HUES6 (cell line): ENCODE results near the gene ANKRD34A.

Source experiments
- H3K27ac ChIP-seq: 2 replicates; pipeline ENCODE4 v1.7.0; 2013; ENCODE audit warnings: low read depth, mild to moderate bottlenecking, low read length, inconsistent platforms
- H3K27me3 ChIP-seq: 2 replicates; pipeline ENCODE4 v1.6.1; 2013; ENCODE audit warnings: low read length; ENCODE audit not compliant: control insufficient read depth, insufficient read depth
- H3K36me3 ChIP-seq: 2 replicates; pipeline ENCODE4 v1.6.1; 2013; ENCODE audit warnings: low read length; ENCODE audit not compliant: control insufficient read depth, insufficient read depth
- H3K4me1 ChIP-seq: 2 replicates; pipeline ENCODE4 v1.6.1; 2013; ENCODE audit warnings: low read length; ENCODE audit not compliant: control insufficient read depth, insufficient read depth
- H3K4me3 ChIP-seq: 2 replicates; pipeline ENCODE4 v1.5.1; 2013; ENCODE audit warnings: low read depth, low read length
- H3K9ac ChIP-seq: one replicate; pipeline ENCODE4 v1.6.1; 2013; ENCODE audit warnings: mild to moderate bottlenecking, low read length
- H3K9me3 ChIP-seq: 2 replicates; pipeline ENCODE4 v1.6.1; 2013; ENCODE audit warnings: low read depth, low read length; ENCODE audit not compliant: control insufficient read depth, insufficient read depth

The ANKRD34A gene

DNA sequence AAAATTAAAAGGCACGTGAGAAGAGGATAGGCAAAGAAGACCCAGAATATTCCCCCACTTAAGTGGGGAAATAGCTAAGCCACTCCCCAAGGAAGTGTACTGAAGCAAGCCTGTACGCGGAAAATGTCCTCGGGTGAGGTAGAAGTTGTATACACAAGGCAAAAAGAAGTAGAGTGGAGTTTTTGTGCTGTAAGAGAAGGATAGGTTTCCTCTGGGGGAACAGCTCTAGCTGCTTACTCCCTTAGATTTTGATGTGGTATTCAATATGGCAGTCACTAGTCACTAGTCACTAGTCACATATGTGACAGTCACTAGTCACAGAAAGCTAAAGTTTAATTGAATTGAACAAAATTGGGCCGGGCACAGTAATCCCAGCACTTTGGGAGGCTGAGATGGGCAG, 24.4 kb upstream of the ANKRD34A start:
- Histone ChIP-seq H3K9me3 (no peaks in the 10 kb centered on the region), H3K27ac (no peak overlapping the region), H3K9ac (no peak overlapping the region), H3K4me3 (no peak overlapping the region), H3K27me3 (no peaks in the 10 kb centered on the region), H3K4me1 (peaks cover 29% of the 10 kb centered on the region), H3K36me3 (peaks cover 14% of the 10 kb centered on the region)

DNA sequence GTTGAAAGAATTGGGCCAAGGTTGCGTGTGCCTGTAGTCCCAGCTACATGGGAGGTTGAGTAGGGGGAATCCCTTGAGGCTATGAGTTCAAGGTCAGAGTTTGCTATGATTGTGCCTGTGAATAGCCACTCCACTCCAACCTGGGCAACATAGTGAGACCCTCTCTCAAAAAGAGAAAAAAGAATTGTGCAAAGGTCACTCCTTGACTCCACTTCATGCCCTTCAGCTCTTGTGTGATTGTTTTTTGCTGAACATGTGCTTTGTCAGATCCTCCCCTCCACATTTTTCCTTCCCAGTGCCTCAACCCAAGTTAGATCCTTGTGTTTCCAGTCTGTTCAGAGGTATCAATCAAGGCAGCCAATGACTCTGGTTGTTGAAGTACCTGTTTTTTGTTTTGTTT, 23.6 kb upstream of the ANKRD34A start:
- Histone ChIP-seq H3K4me3 (no peak overlapping the region), H3K9ac (no peak overlapping the region), H3K27me3 (no peaks in the 10 kb centered on the region), H3K27ac (no peak overlapping the region), H3K4me1 (peaks cover 26% of the 10 kb centered on the region), H3K36me3 (peaks cover 5% of the 10 kb centered on the region), H3K9me3 (no peaks in the 10 kb centered on the region)

DNA sequence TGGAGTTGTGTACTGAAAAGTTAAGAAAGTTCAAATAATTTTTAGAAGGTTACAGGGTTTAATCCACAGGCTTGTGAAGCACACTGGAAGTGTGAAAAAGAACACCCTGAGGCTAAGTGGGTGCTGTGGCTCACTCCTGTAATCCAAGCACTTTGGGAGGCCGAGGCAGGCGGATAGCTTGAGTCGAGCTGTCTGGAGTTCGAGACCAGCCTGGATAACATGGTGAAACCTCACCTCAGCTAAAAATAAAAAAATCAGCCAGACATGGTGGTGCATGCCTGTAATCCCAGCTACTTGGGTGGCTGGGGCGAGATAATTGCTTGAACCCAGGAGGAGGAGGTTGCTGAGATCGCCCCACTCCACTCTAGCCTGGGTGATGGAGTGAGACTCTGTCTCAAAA, 22.2 kb upstream of the ANKRD34A start:
- peaks cover 31% of the 10 kb centered on the region for H3K4me1 ChIP-seq
- no peak overlapping the region for H3K27ac ChIP-seq
- no peak overlapping the region for H3K4me3 ChIP-seq
- no peak overlapping the region for H3K9ac ChIP-seq
- H3K36me3 ChIP-seq = no peaks in the 10 kb centered on the region
- H3K27me3 ChIP-seq = no peaks in the 10 kb centered on the region
- H3K9me3 ChIP-seq = no peaks in the 10 kb centered on the region

GRCh38 chr1:145985502-145986439, 21.4 kb upstream of the ANKRD34A start:
- no peak overlapping the region for H3K4me3 ChIP-seq
- peak overlapping the region; percentile 49 for H3K9ac ChIP-seq
- H3K4me1 ChIP-seq = peaks cover 30% of the 10 kb centered on the region
- no peaks in the 10 kb centered on the region for H3K27me3 ChIP-seq
- H3K9me3 ChIP-seq = no peaks in the 10 kb centered on the region
- no peaks in the 10 kb centered on the region for H3K36me3 ChIP-seq
- H3K27ac ChIP-seq = peak overlapping the region; percentile 36; the same call in 1 of the 2 replicates

DNA sequence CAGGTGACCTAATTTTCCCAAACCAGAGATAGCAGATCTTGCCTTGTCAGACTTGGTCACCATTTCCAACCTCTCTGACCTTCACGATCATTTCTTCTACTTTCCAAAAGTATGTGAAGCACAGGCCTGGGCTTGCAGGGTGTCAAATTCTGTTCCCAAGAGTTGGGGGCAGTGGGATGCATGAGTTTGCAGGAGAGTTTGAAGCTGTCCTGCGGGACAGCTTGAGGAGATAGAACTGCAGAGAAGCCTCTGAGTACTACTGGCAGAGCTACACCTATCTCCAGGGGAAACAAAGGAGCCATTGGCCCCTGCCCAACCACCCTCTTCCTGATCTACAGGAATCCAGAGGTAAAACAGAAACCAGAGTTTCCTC, 20.7 kb upstream of the ANKRD34A start:
- peaks cover 29% of the 10 kb centered on the region for H3K4me1 ChIP-seq
- no peaks in the 10 kb centered on the region for H3K9me3 ChIP-seq
- peak overlapping the region; percentile 49 for H3K9ac ChIP-seq
- no peak overlapping the region for H3K4me3 ChIP-seq
- H3K27me3 ChIP-seq = no peaks in the 10 kb centered on the region
- H3K27ac ChIP-seq = peak overlapping the region; percentile 36; the same call in 1 of the 2 replicates
- H3K36me3 ChIP-seq = no peaks in the 10 kb centered on the region

DNA sequence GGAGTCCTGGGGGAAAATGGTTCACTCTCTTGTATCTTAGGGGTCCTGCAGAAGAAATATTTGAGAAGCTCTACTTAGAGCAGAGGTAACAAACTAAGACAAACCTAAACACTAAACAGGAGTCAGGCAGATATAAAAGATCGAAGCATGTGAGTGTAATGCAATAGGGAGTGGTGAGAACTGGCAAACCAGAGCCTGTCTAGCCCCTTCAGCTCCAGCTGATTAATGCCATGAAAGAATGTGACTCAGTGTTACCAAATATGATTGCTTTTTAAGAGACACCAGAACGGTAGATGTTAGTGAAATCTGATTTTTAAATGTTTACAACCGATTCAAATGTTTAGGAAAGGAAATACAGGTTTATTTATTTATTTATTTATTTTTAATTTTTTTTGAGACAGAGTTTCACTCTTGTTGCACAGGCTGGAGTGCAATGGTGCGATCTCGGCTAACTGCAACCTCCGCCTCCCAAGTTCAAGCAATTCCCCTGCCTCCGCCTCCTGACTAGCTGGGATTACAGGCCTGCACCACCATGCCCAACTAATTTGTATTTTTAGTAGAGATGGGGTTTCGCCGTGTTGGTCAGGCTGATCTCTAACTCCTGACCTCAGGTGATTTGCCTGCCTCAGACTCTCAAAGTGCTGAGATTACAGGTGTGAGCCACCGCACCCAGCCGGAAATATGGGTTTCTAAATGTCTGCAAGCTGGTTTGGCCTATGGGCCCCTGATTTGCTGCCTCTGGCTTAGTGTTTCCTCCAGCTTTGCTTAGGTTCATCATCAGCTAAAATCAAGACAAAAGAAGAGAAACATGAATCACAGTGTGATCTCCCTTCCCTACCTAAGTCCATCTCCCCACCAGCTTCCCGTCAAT, 19.8 kb upstream of the ANKRD34A start:
- Histone ChIP-seq H3K4me1 (peaks cover 36% of the 10 kb centered on the region), H3K9ac (no peak overlapping the region), H3K36me3 (no peaks in the 10 kb centered on the region), H3K9me3 (no peaks in the 10 kb centered on the region), H3K4me3 (no peak overlapping the region), H3K27ac (no peak overlapping the region), H3K27me3 (no peaks in the 10 kb centered on the region)

GRCh38 chr1:145983206-145983675, 18.9 kb upstream of the ANKRD34A start:
- Histone ChIP-seq H3K9ac (no peak overlapping the region), H3K4me3 (no peak overlapping the region)

DNA sequence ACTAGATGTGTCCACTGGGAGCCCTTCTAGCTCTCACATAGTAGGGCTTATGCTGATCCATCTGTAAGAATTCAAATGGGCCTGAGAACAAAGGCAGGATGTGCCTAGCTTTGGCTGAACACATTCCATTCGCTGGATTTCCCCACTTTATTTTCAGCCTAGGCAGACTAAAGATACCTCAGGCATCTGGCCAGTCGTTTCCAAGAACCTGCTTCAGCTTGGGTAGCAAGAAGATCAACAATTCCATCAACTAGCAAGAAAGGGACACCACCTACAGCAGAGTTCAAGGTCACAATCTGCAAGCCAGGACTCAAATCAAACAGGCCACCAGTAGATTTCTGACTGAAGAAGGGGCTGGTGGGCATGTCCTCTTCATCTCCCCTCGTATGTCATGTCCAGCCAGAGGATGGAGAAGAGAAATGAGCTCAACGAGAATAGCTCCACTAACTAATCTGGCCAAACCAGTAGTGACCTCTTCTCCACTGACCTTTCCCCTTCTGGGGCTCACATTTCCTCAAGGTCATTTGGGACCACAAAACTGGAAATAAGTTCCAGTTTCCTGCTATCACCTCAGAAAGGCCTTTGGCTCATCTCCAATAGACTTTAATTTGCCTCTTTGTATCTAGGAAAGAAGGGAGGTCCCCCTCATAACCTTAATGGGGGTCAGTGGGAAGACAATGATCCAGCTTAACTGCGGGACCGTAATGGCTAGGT, 17.8 kb upstream of the ANKRD34A start:
- peaks cover 55% of the 10 kb centered on the region for H3K4me1 ChIP-seq

More at GRCh38 chr1:145983206-145983675, 18.9 kb upstream of the ANKRD34A start:
- Histone ChIP-seq H3K27me3 (no peaks in the 10 kb centered on the region), H3K36me3 (no peaks in the 10 kb centered on the region), H3K4me1 (peaks cover 46% of the 10 kb centered on the region), H3K9me3 (no peaks in the 10 kb centered on the region), H3K27ac (no peak overlapping the region)

DNA sequence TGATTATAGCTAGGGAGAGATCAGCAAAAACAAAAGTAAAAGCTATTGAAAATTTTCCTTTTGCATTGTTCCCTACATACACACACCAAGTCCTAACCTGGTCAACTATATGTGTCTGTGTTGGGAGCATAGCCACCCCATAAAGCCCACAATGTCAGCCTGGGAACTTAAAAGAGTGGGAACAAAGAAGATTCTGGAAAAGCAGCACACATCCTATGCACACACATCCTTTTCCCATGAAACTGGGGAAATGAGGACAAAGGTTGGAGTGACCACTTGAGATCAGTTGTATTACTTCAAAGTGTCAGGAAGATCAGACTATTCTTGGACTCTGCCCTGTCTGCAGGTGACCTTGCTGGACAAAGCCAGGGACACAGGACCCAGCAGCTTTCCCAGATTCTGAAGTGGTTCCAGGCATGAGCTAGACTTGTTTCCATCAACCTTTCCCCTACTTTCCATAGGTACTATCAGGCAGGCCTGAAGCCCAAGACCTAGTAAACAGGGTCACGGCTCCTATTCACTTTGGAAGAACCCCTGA, 16.2 kb upstream of the ANKRD34A start:
- Histone ChIP-seq H3K27me3 (no peaks in the 10 kb centered on the region), H3K9ac (no peak overlapping the region), H3K4me1 (peaks cover 53% of the 10 kb centered on the region), H3K36me3 (no peaks in the 10 kb centered on the region), H3K9me3 (no peaks in the 10 kb centered on the region), H3K4me3 (no peak overlapping the region), H3K27ac (peak overlapping the region; percentile 58; the same call in 1 of the 2 replicates)

More for the DNA sequence above, 17.8 kb upstream of the ANKRD34A start:
- no peaks in the 10 kb centered on the region for H3K27me3 ChIP-seq
- no peak overlapping the region for H3K4me3 ChIP-seq
- H3K36me3 ChIP-seq = no peaks in the 10 kb centered on the region
- no peaks in the 10 kb centered on the region for H3K9me3 ChIP-seq
- no peak overlapping the region for H3K27ac ChIP-seq
- no peak overlapping the region for H3K9ac ChIP-seq

GRCh38 chr1:145979746-145980456, 15.5 kb upstream of the ANKRD34A start:
- Histone ChIP-seq H3K4me1 (peaks cover 47% of the 10 kb centered on the region), H3K36me3 (no peaks in the 10 kb centered on the region), H3K27ac (peak overlapping the region; percentile 58; the same call in 1 of the 2 replicates), H3K9ac (peak overlapping the region; percentile 40), H3K9me3 (no peaks in the 10 kb centered on the region), H3K27me3 (no peaks in the 10 kb centered on the region), H3K4me3 (peak overlapping the region; percentile 26; the same call in 1 of the 2 replicates)
